ENCODE data around the gene CYYR1. TPM values are rescaled to one million over a fixed set of nuclear protein-coding genes. Genes with fewer than 3 reads are reported as not detected.

The CYYR1 gene
- total and polyA plus RNA-seq, 2 donors (not counting 3 experiments of a cell fraction or from before 2014, with no cell fraction given), result 13.2 to 25.7 TPM

GRCh38 chr21:26422706-26423105 lies 150.4 kb downstream of the CYYR1 start:
- H3K9me3 ChIP-seq (replicated peaks; ENCODE audit: control insufficient read depth, insufficient read depth, low read length), result no peaks in the 10 kb centered on the region
- no peak overlapping the region for H3K9ac ChIP-seq (replicated peaks; ENCODE audit: extremely low read depth, insufficient read depth, low read length)
- dilution Hi-C loops (cut with MboI; ENCODE audit: extremely low pct_ligation_motif_present, low sequenced_read_pairs), result no loop called here
- no peak overlapping the region for H2AFZ ChIP-seq (ENCODE audit: low read depth, low read length)
- no peak for DNase-seq (ENCODE audit: low read depth, low spot score)
- intact Hi-C loops (cut with micrococcal nuclease), result no loop called here
- peaks cover 4% of the 10 kb centered on the region for H3K4me1 ChIP-seq (ENCODE audit: control insufficient read depth, extremely low read depth, insufficient read depth, low read length)
- H3K4me2 ChIP-seq (ENCODE audit: insufficient read depth, low read length), result no peak overlapping the region
- no peak overlapping the region for H3K27ac ChIP-seq (ENCODE audit: insufficient read depth, low read depth, low read length)
- H3K9me1 ChIP-seq (replicated peaks; ENCODE audit: control insufficient read depth, extremely low read depth, insufficient read depth, low read length), result no peaks in the 10 kb centered on the region
- ChIA-PET CTCF (interaction anchor here (2.5 kb wide), 1 partner anchor 10 kb away, joined by 7 read pairs; no protein-coding TSS in a partner anchor), POLR2A (no interaction called here)
- no peaks in the 10 kb centered on the region for H3K36me3 ChIP-seq (ENCODE audit: control insufficient read depth in 2 of 2, extremely low read depth in 1 of 2, insufficient read depth in 2 of 2, low read length in 2 of 2)
- FAIRE-seq, result no peak
- H3K27me3 ChIP-seq (ENCODE audit: control insufficient read depth in 2 of 2, insufficient read depth in 2 of 2, low read length in 2 of 2), result no peaks in the 10 kb centered on the region
- no peaks in the 10 kb centered on the region for H4K20me1 ChIP-seq (replicated peaks; ENCODE audit: control insufficient read depth, extremely low read depth, insufficient read depth, low read length)
- TF ChIP-seq POLR2AphosphoS5 (IDR thresholded peaks at IDR 0.05; ENCODE audit: insufficient read depth, low read depth, low read length), result no peak
- TF ChIP-seq FOS (IDR thresholded peaks at IDR 0.05; ENCODE audit: borderline replicate concordance, insufficient read depth, low read length), result no peak
- TF ChIP-seq MYC (IDR thresholded peaks at IDR 0.05; ENCODE audit: low read depth, low read length), result no peak
- no peak for TF ChIP-seq GATA2 (IDR thresholded peaks at IDR 0.05; ENCODE audit: insufficient read depth, insufficient read length, low read depth, low read length)
- TF ChIP-seq POLR2A (IDR thresholded peaks at IDR 0.05; ENCODE audit: low read depth, low read length), result no peak
- no peak for TF ChIP-seq CTCF (IDR thresholded peaks at IDR 0.05; ENCODE audit: extremely low read depth in 1 of 2, insufficient read depth in 1 of 2, low read depth in 1 of 2, low read length in 2 of 2)
- no peak for TF ChIP-seq MAX (IDR thresholded peaks at IDR 0.05; ENCODE audit: insufficient read depth, insufficient read length)
- no peak for TF ChIP-seq JUN (IDR thresholded peaks at IDR 0.05; ENCODE audit: borderline replicate concordance, insufficient read depth, insufficient read length, low read depth)
- no peak for TF ChIP-seq EZH2 (IDR thresholded peaks at IDR 0.05; ENCODE audit: borderline replicate concordance, low read depth, low read length, severe bottlenecking)
- no peak overlapping the region for H3K4me3 ChIP-seq (replicated peaks in 1 of 3; ENCODE audit: insufficient read depth in 1 of 3, low read depth in 1 of 3, low read length in 3 of 3)
- no TSS peak for BruUV-seq (replicated peaks)
- H3K79me2 ChIP-seq (ENCODE audit: control insufficient read depth, insufficient read depth, low read length), result no peaks in the 10 kb centered on the region

Data from endothelial cell of umbilical vein (primary cell).